Right renal pelvis (tissue), 4 donors: ENCODE results near the gene SNPH. TPM values are rescaled to one million over a fixed set of nuclear protein-coding genes. Genes with fewer than 3 reads are reported as not detected.

ENCODE experiments used
- polyA plus RNA-seq, 4 donors: library from polyadenylated mRNA; unstranded; fragments of 120-200 nt; gene quantifications; one replicate each; pipeline ENCODE4 v1.2.1, GENCODE V29; 2013; ENCODE audit not compliant: insufficient read length in 4 of 4

Gene SNPH
- polyA plus RNA-seq, 4 donors = 2.7 to 3.2 (median 2.9) TPM

Other genes starting within 250 kb of the SNPH start
- 100 to 1,000 TPM; 131 to 153 (median 144) TPM for gene PSMF1, start 147.7 kb upstream of the SNPH start, polyA plus RNA-seq
- 1 to 10 TPM; 2.3 to 4.0 (median 3.4) TPM for gene TMEM74B, start 81.3 kb upstream of the SNPH start, polyA plus RNA-seq
- gene C20orf202, start 62.8 kb upstream of the SNPH start, polyA plus RNA-seq = under 1 TPM; 0.24 to 0.44 (median 0.35) TPM
- gene RAD21L1, start 40.2 kb upstream of the SNPH start, polyA plus RNA-seq = not detected
- gene SDCBP2, start 62.8 kb downstream of the SNPH start, polyA plus RNA-seq = 1 to 10 TPM; 1.7 to 3.8 (median 2.4) TPM
- 100 to 1,000 TPM; 362 to 409 (median 396) TPM for gene FKBP1A, start 126.8 kb downstream of the SNPH start, polyA plus RNA-seq
- 100 to 1,000 TPM in 2 of 4 donors, 10 to 100 TPM in 2; 93.9 to 110 (median 103) TPM for gene NSFL1C, start 200.6 kb downstream of the SNPH start, polyA plus RNA-seq
- under 1 TPM; 0.25 to 0.75 (median 0.45) TPM for gene SIRPB2, start 225.1 kb downstream of the SNPH start, polyA plus RNA-seq